NCI-H187 treated with DMSO at 0.1 percent for 48 hours (cell line): ENCODE data around the gene STX5.
"Not testable (repeated sequence)": the region's sequence is repeated elsewhere in the genome, so short reads cannot be mapped to it uniquely, and the experiment has no call there.

ENCODE experiments used
- DNase-seq: peaks from one replicate; lab custom pipeline; 2025; lab: John Stamatoyannopoulos, UW

The STX5 gene, protein sequence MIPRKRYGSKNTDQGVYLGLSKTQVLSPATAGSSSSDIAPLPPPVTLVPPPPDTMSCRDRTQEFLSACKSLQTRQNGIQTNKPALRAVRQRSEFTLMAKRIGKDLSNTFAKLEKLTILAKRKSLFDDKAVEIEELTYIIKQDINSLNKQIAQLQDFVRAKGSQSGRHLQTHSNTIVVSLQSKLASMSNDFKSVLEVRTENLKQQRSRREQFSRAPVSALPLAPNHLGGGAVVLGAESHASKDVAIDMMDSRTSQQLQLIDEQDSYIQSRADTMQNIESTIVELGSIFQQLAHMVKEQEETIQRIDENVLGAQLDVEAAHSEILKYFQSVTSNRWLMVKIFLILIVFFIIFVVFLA

DNA sequence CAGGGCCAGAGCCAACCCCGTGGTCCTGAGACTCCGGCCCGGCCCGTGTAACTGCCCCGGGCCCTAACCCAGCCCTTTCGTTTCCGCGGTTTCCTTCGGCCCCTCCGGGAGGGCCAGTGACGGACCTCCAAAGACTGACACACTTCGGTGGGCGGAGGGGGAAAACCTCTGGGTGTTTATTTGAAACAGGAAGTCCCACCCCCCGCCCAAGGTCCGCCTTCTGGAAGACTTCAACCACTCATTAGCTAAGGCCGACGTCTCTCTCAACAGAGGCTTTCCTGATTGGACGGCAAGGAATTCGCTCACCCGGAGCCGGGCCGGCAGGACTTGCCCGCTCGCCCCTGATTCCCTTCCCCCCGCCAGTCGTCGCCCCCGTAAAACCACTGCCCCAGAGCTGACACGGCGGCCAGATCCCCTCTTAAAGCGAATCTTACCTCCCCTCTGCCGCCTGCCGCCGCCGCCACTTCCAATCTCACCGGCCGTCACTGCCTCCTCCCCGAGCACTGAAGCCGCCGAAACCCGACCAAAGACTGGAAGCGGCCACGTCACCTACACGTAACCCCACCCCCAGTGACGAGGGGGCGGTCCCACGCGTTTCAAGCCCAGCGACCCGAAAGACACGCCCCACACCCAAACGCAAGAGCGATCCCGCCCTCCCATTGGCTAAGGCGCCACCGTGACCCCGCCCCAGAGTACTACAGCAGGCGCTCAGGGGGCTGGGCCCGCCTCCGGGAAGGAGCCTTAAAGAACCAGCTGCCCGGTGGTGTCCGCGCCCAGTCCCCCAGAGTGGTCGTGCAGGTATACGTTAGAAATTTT lies at the start of gene STX5:
STX5 (minus strand) TSS at position 532 of the 816 bp plus-strand sequence. CDS start 808 bp downstream, outside the sequence.
- DNase-seq, result peak; percentile 92

DNA sequence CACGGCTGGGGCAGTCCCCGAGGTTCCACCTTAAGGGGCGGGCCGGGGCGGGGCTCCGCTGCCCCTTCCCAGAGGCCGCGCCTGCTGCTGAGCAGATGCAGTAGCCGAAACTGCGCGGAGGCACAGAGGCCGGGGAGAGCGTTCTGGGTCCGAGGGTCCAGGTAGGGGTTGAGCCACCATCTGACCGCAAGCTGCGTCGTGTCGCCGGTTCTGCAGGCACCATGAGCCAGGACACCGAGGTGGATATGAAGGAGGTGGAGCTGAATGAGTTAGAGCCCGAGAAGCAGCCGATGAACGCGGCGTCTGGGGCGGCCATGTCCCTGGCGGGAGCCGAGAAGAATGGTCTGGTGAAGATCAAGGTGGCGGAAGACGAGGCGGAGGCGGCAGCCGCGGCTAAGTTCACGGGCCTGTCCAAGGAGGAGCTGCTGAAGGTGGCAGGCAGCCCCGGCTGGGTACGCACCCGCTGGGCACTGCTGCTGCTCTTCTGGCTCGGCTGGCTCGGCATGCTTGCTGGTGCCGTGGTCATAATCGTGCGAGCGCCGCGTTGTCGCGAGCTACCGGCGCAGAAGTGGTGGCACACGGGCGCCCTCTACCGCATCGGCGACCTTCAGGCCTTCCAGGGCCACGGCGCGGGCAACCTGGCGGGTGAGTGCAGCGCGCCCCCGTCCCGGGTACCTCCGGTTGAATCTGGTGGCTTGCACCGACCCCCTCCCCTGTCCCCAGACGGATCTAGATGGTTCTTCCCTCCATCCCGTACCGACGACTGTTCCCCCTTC lies 49.1 kb upstream of the STX5 start, which contains the start of gene SLC3A2:
SLC3A2 (plus strand) TSS at position 94 of the 776 bp plus-strand sequence; CDS start at position 222, 128 bp downstream.
- DNase-seq, result no peak

GRCh38 chr11:62880231-62880802 lies 48.5 kb upstream of the STX5 start:
- no peak for DNase-seq

DNA sequence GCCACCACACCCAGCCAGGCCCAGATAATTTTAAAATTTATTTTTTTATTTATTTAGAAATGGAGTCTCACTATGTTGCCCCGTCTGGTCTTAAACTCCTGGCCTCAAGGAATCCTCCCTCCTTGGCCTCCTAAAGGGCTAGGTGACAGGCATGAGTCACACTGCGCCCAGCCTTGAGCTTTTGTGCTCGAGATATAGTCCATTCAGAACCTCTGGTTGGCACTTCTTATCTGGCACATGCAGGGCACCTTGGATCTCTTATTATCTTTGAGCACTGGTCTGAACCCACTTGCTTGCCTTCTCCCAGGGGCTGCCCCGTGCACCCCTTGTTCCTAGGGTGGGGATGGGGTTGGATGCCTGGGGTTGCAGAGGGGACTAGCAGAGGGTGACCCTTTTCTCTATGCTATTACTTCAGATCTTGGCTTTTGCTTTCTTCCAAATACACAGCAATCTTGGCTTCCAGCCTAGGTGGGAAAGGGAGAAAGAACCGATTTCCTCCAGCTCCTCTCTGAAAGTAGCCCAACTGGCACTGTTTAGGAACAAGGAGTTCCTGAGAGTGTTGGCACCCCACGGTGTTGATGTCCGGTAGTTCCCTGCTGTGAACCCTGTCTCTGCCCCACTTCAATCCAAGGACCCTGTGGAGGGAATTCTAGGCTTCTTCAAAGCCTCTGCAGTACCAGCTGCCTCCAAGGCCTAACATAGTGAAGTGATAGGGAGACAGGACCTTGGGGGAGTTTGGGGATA lies 47.6 kb upstream of the STX5 start:
- no peak for DNase-seq

- no peak for DNase-seq
Measured at GRCh38 chr11:62876712-62877111, 44.9 kb upstream of the STX5 start.

GRCh38 chr11:62875698-62876478 lies 44.0 kb upstream of the STX5 start:
- no peak for DNase-seq

GRCh38 chr11:62874851-62875250 lies 43.0 kb upstream of the STX5 start:
- DNase-seq, result no peak

- no peak for DNase-seq
Measured at GRCh38 chr11:62865635-62866034, 33.8 kb upstream of the STX5 start.

GRCh38 chr11:62863687-62864335 lies 32.0 kb upstream of the STX5 start:
- no peak for DNase-seq

GRCh38 chr11:62861564-62862192 lies 29.8 kb upstream of the STX5 start:
- DNase-seq, result not testable (repeated sequence)

GRCh38 chr11:62860835-62861563 lies 29.1 kb upstream of the STX5 start:
- DNase-seq, result no peak

GRCh38 chr11:62859281-62859703 lies 27.4 kb upstream of the STX5 start:
- DNase-seq, result not testable (repeated sequence)

- no peak for DNase-seq
Measured at GRCh38 chr11:62858201-62858600, 26.4 kb upstream of the STX5 start.

- no peak for DNase-seq
Measured at GRCh38 chr11:62857541-62857982, 25.7 kb upstream of the STX5 start.

GRCh38 chr11:62856333-62856895 lies 24.6 kb upstream of the STX5 start:
- DNase-seq, result no peak

GRCh38 chr11:62855571-62856332 lies 23.9 kb upstream of the STX5 start:
- DNase-seq, result peak; percentile 82

DNA sequence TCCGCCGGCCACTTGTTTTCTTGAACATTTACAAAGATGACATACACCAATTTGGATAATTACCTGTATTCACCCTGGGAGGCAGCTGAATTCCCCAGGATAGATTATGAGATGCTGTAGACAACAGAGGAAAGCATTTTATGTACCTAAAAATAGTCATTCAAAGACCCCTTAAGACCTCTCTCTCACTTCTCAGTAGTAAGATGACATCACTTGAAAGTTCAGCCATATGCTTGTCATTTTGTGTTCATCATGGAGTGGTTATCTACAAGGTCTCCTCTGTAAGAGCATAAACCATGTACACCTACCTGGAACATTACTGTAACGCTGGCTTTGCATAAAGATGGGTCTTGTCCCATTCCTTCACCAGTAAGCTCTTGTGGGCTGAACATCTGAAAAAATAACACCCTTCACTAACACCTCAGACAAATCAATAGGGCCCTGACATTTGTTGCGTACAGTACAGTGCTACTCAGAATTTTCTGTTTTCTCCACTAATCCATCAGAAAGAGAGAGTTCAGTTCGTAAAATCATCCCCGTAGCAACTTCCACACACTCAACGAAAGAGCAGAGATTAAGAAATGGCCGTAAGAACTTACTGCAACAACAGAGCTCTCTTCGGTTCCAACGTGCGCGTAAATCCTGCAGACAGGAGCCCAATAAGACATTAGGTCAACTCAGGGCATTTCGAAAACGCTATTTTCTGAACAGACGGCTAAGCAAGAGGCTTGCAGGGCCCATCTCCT lies 23.1 kb upstream of the STX5 start:
- no peak for DNase-seq
